Measurements from ENCODE around the gene OR5K1.
A peak's percentile ranks its signal among the peaks of the same experiment; 100 is the strongest.

The OR5K1 gene

GRCh38 chr3:98514948-98515347 lies 51.9 kb downstream of the OR5K1 start:
- DNase-seq (ENCODE audit: low read depth): no peak

DNA sequence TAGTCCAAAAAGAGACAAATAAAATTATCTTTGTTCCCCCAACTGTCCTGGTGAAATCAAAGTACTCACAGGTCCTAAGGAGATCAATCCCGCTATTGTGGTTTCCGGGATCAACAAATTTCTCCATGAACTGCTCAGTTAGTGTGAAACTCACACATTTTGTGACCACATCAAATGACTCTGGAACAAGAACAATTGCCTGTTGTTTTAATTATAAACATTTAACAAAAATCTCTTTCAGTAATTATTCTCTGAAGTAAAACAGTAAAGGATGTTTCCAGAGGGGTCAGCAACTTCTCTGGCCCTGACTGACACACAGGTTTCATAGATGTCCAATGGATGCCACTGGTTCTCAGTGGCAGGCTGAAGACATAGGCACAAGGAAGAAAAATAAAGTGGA lies 55.8 kb downstream of the OR5K1 start:
- DNase-seq (ENCODE audit: low read depth): no peak

- DNase-seq (ENCODE audit: low read depth): no peak
These were observed 56.4 kb downstream of the OR5K1 start for GRCh38 chr3:98519351-98519750.

- DNase-seq (ENCODE audit: low read depth): peak; percentile 41
These were observed 59.0 kb downstream of the OR5K1 start for GRCh38 chr3:98521897-98522543.

All from fibroblast of gingiva (primary cell).